Measurements from ENCODE around the gene SZRD1.

SZRD1 gene

DNA sequence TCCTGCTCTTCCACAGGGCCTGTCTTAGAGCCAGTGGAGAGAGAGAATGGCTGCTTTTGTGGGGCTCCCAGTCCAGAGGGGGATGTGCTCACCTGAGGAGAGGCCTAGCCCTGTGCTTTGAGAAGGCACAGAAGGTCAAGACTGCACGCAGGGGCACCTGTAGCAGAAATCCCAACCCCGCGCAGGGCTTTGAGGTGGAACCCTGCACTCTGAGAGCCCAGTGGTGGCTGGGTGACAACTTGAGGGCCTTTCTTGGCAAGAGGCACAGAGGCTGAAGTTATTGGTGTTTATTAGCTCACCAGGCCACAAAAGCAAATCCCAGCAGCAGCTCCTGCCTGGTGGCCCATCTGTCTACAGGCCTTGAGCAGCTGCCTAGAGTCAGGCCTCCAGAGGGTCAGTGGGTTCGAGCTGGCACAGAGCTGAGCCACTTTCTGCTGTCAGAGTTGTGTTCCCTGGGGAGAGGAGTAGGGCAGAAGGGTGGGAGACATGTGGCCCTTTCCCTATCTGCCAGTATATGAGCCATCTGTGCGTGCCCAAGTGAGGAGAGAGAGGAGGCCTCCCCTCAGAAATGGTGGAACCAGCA is 31.4 kb downstream of the SZRD1 start:
- DNase-seq, result peak; percentile 68

DNA sequence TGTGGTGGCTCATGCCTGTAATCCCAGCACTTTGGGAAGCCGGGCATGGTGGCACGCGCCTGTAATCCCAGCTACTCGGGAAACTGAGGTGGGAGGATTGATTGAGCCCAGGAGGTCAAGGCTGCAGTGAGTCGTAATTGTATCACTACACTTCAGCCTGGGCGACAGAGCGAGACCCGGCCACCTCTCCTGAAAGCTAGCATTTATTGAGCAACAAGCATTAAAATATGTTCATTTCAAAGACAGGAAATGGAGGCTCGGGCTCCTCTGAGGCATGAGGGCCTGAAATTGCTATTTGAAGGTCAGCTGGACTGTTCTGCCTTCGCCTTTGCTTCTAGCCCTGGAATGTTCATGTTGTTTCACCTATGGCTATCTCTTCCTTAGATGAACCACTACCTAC is 35.7 kb downstream of the SZRD1 start:
- no peak for DNase-seq

DNA sequence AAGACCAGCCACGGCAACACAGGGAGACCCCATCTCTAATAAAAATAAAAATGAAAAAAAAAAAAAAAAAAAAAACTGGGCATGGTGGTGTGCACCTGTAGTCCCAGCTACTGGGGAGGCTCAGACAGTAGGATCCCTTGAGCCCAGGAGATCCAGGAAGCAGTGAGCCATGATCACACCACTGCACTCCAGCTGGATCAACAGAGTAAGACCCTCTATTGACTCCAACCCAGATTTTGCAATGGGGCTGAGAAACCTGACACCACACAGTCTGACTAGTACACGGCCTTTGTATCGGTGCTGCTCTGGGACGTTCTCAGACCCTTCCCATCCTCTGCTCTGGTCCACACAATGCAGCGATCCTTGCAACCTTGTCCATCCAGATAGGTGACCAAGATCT is 38.4 kb downstream of the SZRD1 start:
- DNase-seq, result no peak

DNA sequence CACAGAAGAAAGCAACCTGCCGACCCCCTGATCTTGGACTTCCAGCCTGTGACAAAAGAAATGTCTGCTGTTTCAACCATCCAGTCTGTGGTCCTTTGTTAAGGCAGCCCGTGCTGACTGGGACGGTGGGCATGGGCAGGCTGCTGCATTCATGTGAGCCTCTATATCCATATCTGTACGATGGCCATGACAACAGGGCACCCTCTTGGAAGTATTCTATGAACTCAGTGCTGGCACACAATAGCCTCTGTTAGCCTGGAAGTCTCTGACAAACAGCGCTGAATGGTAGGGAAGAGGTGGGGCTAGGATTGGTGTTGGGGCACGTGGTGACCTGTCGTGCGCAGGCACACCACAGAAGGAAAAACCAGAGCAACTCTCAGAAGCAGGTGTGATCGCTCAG is 39.8 kb downstream of the SZRD1 start:
- DNase-seq, result no peak

DNA sequence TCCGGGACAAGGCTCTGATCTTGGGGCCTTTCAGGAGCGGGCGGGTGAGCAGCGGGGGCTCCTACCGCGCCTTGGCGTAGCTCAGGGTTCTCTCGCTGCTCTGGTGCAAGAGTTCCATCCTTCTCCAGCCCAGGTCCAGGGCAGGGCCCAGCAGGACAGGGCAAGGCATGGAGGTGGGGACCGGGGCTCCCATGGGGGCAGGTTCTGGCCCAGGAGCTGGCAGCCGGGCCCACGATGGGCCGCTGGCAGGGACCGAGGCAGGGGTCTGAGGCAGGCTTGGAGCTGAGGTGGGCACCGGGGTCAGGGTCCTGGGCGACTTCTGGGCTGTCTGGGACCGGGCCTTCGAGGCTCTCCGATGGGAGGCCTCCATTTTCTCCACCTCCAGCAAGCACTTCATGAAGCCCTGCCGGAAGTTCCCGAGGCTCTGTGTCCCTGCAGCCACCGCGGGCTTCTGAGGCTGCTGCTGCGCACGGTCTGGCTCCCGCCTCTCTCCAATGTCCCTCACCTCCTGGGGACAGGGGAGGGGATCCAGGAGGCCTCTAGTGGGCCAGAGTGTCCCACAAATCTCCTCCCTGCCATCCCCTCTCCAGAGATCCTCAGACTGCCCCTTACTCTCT is 42.6 kb downstream of the SZRD1 start:
- no peak for DNase-seq

GRCh38 chr1:16410803-16411202 is 43.8 kb downstream of the SZRD1 start:
- DNase-seq, result no peak

DNA sequence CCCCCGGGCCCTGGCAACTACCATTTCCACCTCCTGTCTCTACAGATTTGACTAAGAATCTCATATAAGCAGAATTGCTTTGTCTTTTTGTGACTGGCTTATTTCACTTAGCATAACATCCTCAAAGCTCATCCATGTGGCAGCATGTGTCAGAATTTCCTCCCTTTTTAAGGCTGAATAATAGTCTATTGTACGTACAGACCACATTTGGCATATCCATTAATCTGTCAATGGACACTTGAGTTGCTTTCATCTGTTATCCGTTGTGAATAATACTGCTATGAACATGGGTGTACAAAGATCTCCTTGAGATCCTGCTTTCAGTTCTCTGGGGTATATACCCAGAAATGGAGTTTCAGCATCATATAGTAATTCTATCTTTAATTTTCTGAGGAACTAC is 46.1 kb downstream of the SZRD1 start:
- no peak for DNase-seq

- no peak for DNase-seq
Observed at GRCh38 chr1:16418823-16419425, 51.9 kb downstream of the SZRD1 start.

DNA sequence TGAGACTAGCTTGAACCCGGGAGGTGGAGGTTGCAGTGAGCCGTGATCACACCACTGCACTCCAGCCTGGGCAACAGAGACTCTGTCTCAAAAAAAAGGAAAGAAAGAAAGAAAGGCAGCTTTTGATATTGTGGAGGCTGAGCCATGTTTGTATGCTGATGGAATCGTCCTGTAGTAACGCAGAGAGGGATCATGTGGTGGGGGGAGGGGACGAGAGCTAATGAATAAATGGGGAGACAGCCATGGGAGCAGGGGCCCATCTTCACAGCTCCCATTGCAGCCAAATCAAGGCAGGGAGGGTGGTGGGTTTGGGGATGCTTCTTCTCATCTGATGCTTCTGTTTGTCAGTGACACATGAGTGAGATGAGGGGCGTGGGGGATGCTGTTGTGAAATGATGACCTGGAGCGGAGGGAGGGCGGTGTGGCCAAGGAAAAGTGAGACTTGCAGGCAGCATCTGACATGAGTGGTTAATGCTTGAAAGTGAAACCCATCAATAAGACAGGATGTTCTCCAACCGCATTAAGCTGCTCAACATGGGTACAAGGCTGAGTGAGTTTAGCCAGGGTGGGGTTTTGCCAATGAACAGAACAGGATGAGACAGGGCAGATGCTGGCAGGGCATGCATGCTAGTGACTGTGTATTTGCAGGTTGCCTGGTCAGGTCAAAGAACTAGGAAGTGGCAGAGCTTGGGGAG is 53.5 kb downstream of the SZRD1 start:
- DNase-seq, result no peak

DNA sequence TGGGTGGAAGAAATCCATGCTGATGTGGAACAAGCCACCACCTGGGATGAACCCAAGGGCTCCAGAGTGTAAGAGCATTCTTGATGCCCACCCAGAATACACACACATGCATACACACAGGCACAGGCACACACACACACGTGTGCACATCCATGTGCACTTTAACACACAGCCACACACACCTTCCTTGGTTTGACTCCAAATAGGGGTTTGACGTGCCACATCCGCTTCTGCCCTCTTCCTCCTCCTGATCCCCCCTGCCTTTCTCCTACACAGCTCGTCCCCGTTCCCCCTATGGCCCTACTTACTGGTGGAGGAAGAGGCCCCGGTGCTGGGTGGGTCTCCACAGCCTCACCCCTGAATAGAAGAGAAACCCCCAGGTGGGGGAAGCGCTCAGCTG is 54.2 kb downstream of the SZRD1 start:
- DNase-seq, result no peak

GRCh38 chr1:16422041-16422440 is 55.0 kb downstream of the SZRD1 start:
- no peak for DNase-seq

GRCh38 chr1:16425125-16426025 is 58.3 kb downstream of the SZRD1 start:
- no peak for DNase-seq

GRCh38 chr1:16430606-16431005 is 63.6 kb downstream of the SZRD1 start:
- no peak for DNase-seq

GRCh38 chr1:16433030-16433429 is 66.0 kb downstream of the SZRD1 start:
- DNase-seq, result no peak

- no peak for DNase-seq
Observed at GRCh38 chr1:16434007-16434406, 67.0 kb downstream of the SZRD1 start.

GRCh38 chr1:16434501-16434900 is 67.5 kb downstream of the SZRD1 start:
- DNase-seq, result no peak

DNA sequence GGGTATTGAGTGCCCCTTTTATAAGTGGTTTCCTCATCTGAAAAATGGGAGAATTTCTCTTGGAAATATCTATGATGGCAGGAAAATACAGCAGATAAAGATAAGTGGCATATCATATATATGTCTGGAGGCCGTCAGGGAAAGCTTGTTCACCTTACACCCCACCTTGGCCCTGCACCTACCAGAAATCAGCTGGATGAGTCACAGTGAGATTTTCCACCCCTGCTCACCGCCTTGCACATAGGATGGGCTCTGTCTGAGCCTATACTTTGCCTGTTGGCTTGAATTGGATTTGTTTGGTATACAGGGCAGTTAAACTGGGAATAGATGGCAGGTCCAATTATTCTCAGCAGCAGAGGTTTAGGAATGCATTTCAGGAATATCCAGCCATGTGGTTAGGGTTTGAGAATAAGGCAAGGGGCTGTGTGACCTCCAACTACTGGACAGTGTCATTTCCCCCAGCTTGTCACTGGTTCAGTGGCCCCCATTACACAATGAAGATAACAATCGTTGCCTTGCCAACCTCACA is 70.0 kb downstream of the SZRD1 start, which contains the start of gene SPATA21:
Gene SPATA21, minus strand, starts transcription at position 479 of the 529 bp plus-strand sequence. CDS start 6,053 bp downstream, outside the sequence.
- DNase-seq, result no peak

GRCh38 chr1:16438516-16438915 is 71.5 kb downstream of the SZRD1 start:
- no peak for DNase-seq

DNA sequence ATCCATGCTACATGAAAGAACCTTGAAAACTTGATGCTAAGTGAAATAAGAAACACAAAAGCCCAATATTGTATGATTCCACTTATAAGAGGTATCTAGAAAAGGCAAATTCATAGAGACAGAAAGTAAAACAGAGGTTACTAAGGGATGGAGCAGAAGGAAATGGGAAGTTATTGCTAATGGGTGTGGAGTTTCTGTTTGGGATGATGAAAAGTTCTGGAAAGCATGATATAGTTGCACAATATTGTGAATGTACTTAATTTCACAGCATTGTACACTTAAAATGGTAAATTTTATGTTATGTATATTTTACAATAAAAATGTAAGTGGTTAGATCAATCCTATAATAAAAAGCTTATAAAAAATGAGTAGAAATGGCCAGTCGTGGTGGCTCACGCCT is 71.9 kb downstream of the SZRD1 start:
- DNase-seq, result no peak

GRCh38 chr1:16440131-16440469 is 73.1 kb downstream of the SZRD1 start:
- no peak for DNase-seq

- DNase-seq, result peak; percentile 88
Observed at GRCh38 chr1:16440470-16441281, 73.6 kb downstream of the SZRD1 start, which contains the start of gene NECAP2. NECAP2 (plus strand) TSS chr1:16440724; CDS start chr1:16440762, 38 bp downstream.

DNA sequence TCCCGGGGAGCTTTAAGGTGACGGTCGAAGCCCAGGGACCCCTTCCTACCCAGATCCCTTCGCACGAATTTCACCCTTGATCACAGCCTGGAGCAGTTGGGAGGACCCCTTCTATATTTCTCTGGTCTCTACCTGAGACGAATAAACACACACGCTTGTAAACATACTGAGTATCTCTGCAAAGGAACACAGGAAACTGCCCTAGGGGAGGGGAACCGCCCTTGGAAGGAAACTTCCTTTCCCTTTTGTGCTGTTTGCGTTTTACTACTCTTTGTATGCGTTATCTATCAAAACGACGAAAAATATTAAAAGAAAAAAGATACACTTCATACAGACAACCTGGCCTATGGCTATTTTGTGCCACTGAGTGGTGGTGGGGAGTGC is 74.2 kb downstream of the SZRD1 start:
- DNase-seq, result no peak
